Glutamatergic neuron (in vitro differentiated cells): Measurements from ENCODE around the gene NDC1. TPM values are rescaled to one million over a fixed set of nuclear protein-coding genes. Genes with fewer than 3 reads are reported as not detected.
A peak's percentile ranks its signal among the peaks of the same experiment; 100 is the strongest.

Experiments used
- DNase-seq: peaks from one replicate; pipeline ENCODE4 v3.0.0; 2022
- H3K27ac Mint-ChIP-seq: one replicate; pipeline ENCODE4 v1.8.0; 2020; ENCODE audit warnings: mild to moderate bottlenecking, mixed read lengths, inconsistent platforms; ENCODE audit not compliant: unreplicated experiment
- H3K27me3 Mint-ChIP-seq: one replicate; pipeline ENCODE4 v1.8.0; 2020; ENCODE audit warnings: mild to moderate bottlenecking, moderate library complexity, mixed read lengths, inconsistent platforms; ENCODE audit not compliant: unreplicated experiment
- H3K36me3 Mint-ChIP-seq: one replicate; pipeline ENCODE4 v1.8.0; 2020; ENCODE audit warnings: mild to moderate bottlenecking, mixed read lengths, inconsistent platforms; ENCODE audit not compliant: unreplicated experiment
- H3K4me1 Mint-ChIP-seq: one replicate; pipeline ENCODE4 v1.8.0; 2020; ENCODE audit warnings: mild to moderate bottlenecking, low read depth, mixed read lengths, inconsistent platforms; ENCODE audit not compliant: unreplicated experiment
- H3K4me3 Mint-ChIP-seq: one replicate; pipeline ENCODE4 v1.8.0; 2020; ENCODE audit warnings: mild to moderate bottlenecking, mixed read lengths, inconsistent platforms; ENCODE audit not compliant: unreplicated experiment
- H3K9me3 Mint-ChIP-seq: one replicate; pipeline ENCODE4 v1.8.0; 2020; ENCODE audit warnings: mild to moderate bottlenecking, moderate library complexity, mixed read lengths, inconsistent platforms; ENCODE audit not compliant: unreplicated experiment
- total RNA-seq: library from RNA; stranded (reverse); fragmentation: NEBNext Ultra II Directional; extraction: Animal tissue kit (Norgen Biotek cat#: 25700); gene quantifications from one replicate; pipeline ENCODE4 v1.2.1, GENCODE V29; 2021; ENCODE audit not compliant: unreplicated experiment
- TF ChIP-seq, protein P1 (sequence below): fragments of 200-600 bp; sonication (generic); IDR thresholded peaks from one replicate; pipeline ENCODE4 v1.5.0; 2021; ENCODE audit not compliant: partially characterized antibody, unreplicated experiment

NDC1 gene
- total RNA-seq, 1 donor from 2014 or later = 10.6 TPM

DNA sequence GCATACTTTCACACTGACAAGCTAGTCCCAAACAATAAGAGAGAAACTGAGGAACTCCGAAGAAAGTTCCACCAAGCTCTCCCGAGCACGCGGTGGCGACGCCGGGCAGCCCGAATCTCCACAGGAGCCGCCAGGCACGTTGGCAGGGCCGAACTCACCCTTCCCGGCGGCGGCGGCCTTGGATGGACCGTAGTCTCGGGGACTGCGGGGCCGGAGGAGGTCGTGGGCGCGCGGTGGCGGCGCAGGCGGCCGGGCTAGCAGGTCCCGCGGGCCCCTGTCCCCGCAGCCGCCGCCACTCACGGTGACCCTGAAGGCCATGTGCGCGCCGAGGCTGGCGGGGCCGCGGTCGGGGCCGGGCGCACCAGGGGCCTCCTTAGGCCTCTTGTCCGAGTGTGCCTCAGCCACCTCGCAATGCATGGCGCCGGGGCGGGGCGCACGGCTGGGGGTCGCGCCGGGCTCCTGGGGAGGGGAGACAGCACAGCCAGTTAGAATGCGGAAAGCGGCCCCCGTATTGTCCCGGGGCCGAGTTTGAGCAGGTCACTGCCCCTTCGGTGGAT is 100.4 kb downstream of the NDC1 start:
- TF ChIP-seq, protein P1, sequence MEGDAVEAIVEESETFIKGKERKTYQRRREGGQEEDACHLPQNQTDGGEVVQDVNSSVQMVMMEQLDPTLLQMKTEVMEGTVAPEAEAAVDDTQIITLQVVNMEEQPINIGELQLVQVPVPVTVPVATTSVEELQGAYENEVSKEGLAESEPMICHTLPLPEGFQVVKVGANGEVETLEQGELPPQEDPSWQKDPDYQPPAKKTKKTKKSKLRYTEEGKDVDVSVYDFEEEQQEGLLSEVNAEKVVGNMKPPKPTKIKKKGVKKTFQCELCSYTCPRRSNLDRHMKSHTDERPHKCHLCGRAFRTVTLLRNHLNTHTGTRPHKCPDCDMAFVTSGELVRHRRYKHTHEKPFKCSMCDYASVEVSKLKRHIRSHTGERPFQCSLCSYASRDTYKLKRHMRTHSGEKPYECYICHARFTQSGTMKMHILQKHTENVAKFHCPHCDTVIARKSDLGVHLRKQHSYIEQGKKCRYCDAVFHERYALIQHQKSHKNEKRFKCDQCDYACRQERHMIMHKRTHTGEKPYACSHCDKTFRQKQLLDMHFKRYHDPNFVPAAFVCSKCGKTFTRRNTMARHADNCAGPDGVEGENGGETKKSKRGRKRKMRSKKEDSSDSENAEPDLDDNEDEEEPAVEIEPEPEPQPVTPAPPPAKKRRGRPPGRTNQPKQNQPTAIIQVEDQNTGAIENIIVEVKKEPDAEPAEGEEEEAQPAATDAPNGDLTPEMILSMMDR = no peak
- no peak overlapping the region for H3K27ac Mint-ChIP-seq
- peak; percentile 40 for DNase-seq
- H3K36me3 Mint-ChIP-seq = peaks cover 2% of the 10 kb centered on the region
- no peaks in the 10 kb centered on the region for H3K27me3 Mint-ChIP-seq
- peaks cover 13% of the 10 kb centered on the region for H3K4me1 Mint-ChIP-seq
- no peak overlapping the region for H3K4me3 Mint-ChIP-seq
- peaks cover 5% of the 10 kb centered on the region for H3K9me3 Mint-ChIP-seq

DNA sequence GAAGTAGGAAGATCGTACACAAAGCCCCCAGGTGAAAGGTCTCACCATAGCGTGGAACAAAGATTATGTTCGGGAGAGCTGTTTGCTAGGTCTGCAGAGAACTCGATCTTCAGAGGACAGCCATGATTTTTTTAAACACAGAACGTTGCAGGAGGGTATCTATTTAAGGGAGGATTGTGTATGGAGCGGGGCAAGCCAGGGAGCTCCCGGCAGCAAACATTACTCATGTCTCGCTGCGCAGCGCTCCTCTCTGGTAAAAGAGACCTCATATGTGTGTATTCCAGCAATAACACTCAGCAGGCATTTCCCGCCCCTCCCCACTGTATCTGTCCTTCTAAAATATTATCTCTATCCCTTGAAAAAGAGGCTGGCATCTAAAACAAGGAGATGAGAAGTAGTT is 101.8 kb downstream of the NDC1 start:
- Mint-ChIP-seq H3K4me1 (peaks cover 13% of the 10 kb centered on the region), H3K27ac (no peak overlapping the region), H3K27me3 (no peaks in the 10 kb centered on the region), H3K9me3 (peaks cover 4% of the 10 kb centered on the region), H3K4me3 (no peak overlapping the region), H3K36me3 (no peaks in the 10 kb centered on the region)
- DNase-seq = no peak
- TF ChIP-seq, protein P1 = no peak

DNA sequence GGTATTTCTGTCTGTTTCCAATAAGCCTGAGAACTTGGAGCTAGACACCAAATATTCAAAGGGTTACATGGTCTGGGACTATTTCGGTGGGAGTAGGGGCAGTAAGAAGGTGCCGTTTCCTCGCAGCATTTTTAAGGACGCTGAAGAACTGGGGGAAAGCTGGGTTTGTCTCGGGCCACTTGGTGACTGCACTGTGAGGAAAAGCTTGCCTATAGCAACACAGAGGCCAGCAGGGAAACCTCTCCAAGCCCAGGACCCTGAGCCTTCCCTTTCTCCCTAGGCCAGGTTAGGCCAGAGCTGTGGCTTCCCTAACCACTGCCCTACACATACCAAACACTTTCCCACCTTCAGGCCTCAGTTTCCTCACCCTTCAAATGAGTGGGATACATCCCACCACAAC is 102.4 kb downstream of the NDC1 start:
- no peak overlapping the region for H3K27ac Mint-ChIP-seq
- peaks cover 14% of the 10 kb centered on the region for H3K4me1 Mint-ChIP-seq
- no peak overlapping the region for H3K4me3 Mint-ChIP-seq
- TF ChIP-seq, protein P1 = no peak
- DNase-seq = no peak
- H3K9me3 Mint-ChIP-seq = peaks cover 4% of the 10 kb centered on the region
- no peaks in the 10 kb centered on the region for H3K36me3 Mint-ChIP-seq
- H3K27me3 Mint-ChIP-seq = no peaks in the 10 kb centered on the region

DNA sequence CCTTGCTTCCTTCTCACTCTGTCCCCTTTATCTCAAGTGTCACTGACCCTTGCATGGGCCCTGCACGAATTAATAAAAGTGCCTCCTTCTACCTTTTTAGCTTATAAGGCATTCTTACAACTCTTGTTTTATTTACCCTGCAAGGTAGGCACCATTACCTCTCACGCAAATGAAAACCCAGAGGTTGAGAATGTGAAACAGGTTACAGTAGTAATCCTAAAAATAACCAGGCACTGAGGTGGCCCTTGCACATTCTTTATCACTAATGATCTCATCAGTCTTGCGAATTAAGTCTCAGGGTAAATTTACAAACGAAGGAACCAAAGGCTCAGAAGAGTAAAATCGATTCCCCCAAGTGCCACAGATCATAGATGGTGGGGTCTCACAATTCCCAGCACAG is 102.8 kb downstream of the NDC1 start:
- Mint-ChIP-seq H3K36me3 (no peaks in the 10 kb centered on the region), H3K27me3 (no peaks in the 10 kb centered on the region), H3K9me3 (peaks cover 4% of the 10 kb centered on the region), H3K27ac (no peak overlapping the region), H3K4me3 (peak overlapping the region; percentile 25), H3K4me1 (peaks cover 18% of the 10 kb centered on the region)
- TF ChIP-seq, protein P1 = no peak
- DNase-seq = no peak

DNA sequence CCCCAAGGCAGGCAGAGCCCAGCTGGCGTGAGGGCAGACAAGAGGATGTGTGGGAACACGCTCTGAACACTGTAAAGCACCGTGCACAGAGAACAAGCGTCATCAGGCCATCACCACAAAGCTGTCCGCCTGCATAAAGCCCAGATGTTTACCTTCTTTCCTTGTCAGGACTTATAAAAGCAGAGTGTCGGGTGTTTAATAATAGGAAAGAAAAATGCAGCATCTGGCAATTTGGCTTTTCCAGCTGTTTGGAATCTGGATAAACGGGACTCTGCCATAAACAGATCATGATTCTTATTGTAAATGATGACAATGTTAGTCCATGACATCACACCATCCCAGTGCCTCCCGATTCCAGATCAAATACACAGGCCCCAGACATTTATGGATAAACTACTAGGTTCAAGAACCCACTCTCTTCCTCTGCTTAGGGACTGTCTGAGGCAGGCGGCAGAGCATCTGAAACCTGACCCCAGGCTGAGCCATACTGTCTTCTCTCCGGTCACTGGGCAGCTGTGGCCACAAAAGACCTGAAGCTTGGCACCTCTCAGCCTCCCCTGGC is 103.4 kb downstream of the NDC1 start:
- peak overlapping the region; percentile 20 for H3K27ac Mint-ChIP-seq
- no peaks in the 10 kb centered on the region for H3K27me3 Mint-ChIP-seq
- H3K36me3 Mint-ChIP-seq = no peaks in the 10 kb centered on the region
- peaks cover 4% of the 10 kb centered on the region for H3K9me3 Mint-ChIP-seq
- peaks cover 18% of the 10 kb centered on the region for H3K4me1 Mint-ChIP-seq
- DNase-seq = peak; percentile 43
- H3K4me3 Mint-ChIP-seq = peak overlapping the region; percentile 44
- TF ChIP-seq, protein P1 = no peak
